HFFc6 (cell line): Measurements from ENCODE around the gene TMEM87B. TPM values are rescaled to one million over a fixed set of nuclear protein-coding genes. Genes with fewer than 3 reads are reported as not detected.

Source experiments
- DNase-seq: peaks from one replicate; pipeline ENCODE4 v3.0.0-alpha.2; 2018
- H3K27ac Mint-ChIP-seq: 2 replicates; pipeline ENCODE4 v1.8.0; 2020; ENCODE audit warnings: mild to moderate bottlenecking, mixed read lengths
- H3K27me3 Mint-ChIP-seq: 2 replicates; pipeline ENCODE4 v1.8.0; 2021; ENCODE audit warnings: mild to moderate bottlenecking, moderate library complexity, mixed read lengths; ENCODE audit not compliant: insufficient read depth
- H3K36me3 Mint-ChIP-seq: 2 replicates; pipeline ENCODE4 v1.8.0; 2021; ENCODE audit warnings: low read depth, mixed read lengths
- H3K4me1 Mint-ChIP-seq: 2 replicates; pipeline ENCODE4 v1.8.0; 2020; ENCODE audit warnings: low read depth, mixed read lengths
- H3K4me3 Mint-ChIP-seq: 2 replicates; pipeline ENCODE4 v1.8.0; 2020; ENCODE audit warnings: mild to moderate bottlenecking, moderate library complexity, mixed read lengths
- H3K9me3 Mint-ChIP-seq: 2 replicates; pipeline ENCODE4 v1.8.0; 2020; ENCODE audit warnings: mild to moderate bottlenecking, mixed read lengths
- CTCF ChIP-seq: fragments of 200-600 bp; sonication (generic); IDR thresholded peaks from 2 replicates; pipeline ENCODE4 v1.5.0; 2021; ENCODE audit warnings: antibody characterized with exemption, mild to moderate bottlenecking
- total RNA-seq, 6 experiments: library from RNA; stranded (reverse); fragmentation: NEBNext Ultra II Directional; extraction: Animal tissue kit (Norgen Biotek cat#: 25700); gene quantifications; 2 replicates in 1 of 6; 3 replicates in 5 of 6; pipeline ENCODE4 v1.2.3, GENCODE V29; 2021

The TMEM87B gene
- total RNA-seq, 6 experiments from 2014 or later: 37.9 to 51.6 (median 39.7) TPM

DNA sequence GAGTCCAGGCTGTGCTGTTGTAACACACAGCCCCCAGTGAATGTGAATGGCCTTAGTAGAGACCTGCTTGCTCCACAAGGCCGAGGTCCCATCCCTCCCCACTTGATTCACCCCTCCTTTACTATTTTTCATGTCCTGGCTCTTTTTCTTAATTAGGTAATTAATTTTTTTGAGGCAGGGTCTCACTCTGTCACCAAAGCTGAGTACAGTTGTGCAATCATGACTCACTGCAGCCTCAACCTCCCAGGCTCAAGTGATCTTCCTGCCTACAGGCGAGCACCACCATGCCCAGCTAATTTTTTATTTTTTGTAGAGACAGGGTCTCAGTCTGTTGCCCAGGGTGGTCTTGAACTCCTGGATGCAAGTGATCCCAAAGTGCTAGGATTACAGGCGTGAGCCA is 102.4 kb downstream of the TMEM87B start:
- H3K4me1 Mint-ChIP-seq: peaks cover 9% of the 10 kb centered on the region
- no peak overlapping the region; the same call in 1 of the 2 replicates for H3K27ac Mint-ChIP-seq
- no peak overlapping the region for H3K4me3 Mint-ChIP-seq
- no peak for TF ChIP-seq CTCF
- no peaks in the 10 kb centered on the region for H3K27me3 Mint-ChIP-seq
- 0 out of 2 replicates have a peak, but pooled peaks cover 3% of the 10 kb centered on the region for H3K36me3 Mint-ChIP-seq
- DNase-seq: no peak
- no peaks in the 10 kb centered on the region for H3K9me3 Mint-ChIP-seq

GRCh38 chr2:112159454-112159921 is 104.4 kb downstream of the TMEM87B start:
- H3K9me3 Mint-ChIP-seq: no peaks in the 10 kb centered on the region
- H3K27ac Mint-ChIP-seq: no peak overlapping the region
- no peak for TF ChIP-seq CTCF
- 0 out of 2 replicates have a peak, but pooled peaks cover 3% of the 10 kb centered on the region for H3K36me3 Mint-ChIP-seq
- H3K4me3 Mint-ChIP-seq: no peak overlapping the region
- no peaks in the 10 kb centered on the region; the same call in 1 of the 2 replicates for H3K27me3 Mint-ChIP-seq
- DNase-seq: no peak
- H3K4me1 Mint-ChIP-seq: peaks cover 5% of the 10 kb centered on the region

GRCh38 chr2:112160283-112161250 is 105.5 kb downstream of the TMEM87B start:
- Mint-ChIP-seq H3K4me1 (peaks cover 5% of the 10 kb centered on the region), H3K27me3 (no peaks in the 10 kb centered on the region; the same call in 1 of the 2 replicates), H3K9me3 (no peaks in the 10 kb centered on the region), H3K4me3 (no peak overlapping the region), H3K36me3 (0 out of 2 replicates have a peak, but pooled peaks cover 3% of the 10 kb centered on the region), H3K27ac (no peak overlapping the region)
- no peak for DNase-seq
- TF ChIP-seq CTCF: no peak

- no peaks in the 10 kb centered on the region; the same call in 1 of the 2 replicates for H3K27me3 Mint-ChIP-seq
- 0 out of 2 replicates have a peak, but pooled peaks cover 3% of the 10 kb centered on the region for H3K36me3 Mint-ChIP-seq
- peaks cover 5% of the 10 kb centered on the region for H3K4me1 Mint-ChIP-seq
- no peaks in the 10 kb centered on the region for H3K9me3 Mint-ChIP-seq
- H3K27ac Mint-ChIP-seq: no peak overlapping the region
- no peak for TF ChIP-seq CTCF
- no peak overlapping the region for H3K4me3 Mint-ChIP-seq
- no peak for DNase-seq
These were observed 106.5 kb downstream of the TMEM87B start for GRCh38 chr2:112161431-112162145.

DNA sequence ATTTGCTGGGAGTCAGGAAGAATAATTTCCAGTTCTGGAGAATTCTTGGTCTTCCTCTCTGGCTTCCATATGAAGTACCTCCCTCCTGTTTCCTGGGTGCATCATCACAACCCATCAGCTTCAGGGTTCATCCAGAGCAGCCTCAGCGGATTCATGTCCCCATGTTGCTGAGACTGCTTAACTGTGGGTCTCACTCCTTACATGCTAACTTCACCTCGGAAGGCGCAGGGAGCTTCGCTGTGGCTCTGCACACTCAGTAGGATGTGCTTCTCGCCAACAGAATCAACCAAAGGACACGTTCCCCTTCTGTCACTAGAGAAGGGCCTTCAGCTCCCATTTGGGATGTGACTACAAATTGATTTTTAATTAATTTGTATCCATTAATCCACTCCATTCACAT is 107.3 kb downstream of the TMEM87B start:
- Mint-ChIP-seq H3K36me3 (0 out of 2 replicates have a peak, but pooled peaks cover 3% of the 10 kb centered on the region), H3K4me1 (peaks cover 5% of the 10 kb centered on the region; the same call in 1 of the 2 replicates), H3K27me3 (no peaks in the 10 kb centered on the region; the same call in 1 of the 2 replicates), H3K27ac (no peak overlapping the region), H3K4me3 (no peak overlapping the region), H3K9me3 (no peaks in the 10 kb centered on the region)
- no peak for TF ChIP-seq CTCF
- DNase-seq: no peak
